ENCODE measurements around the gene COL23A1.

Gene COL23A1

GRCh38 chr5:178460174-178460573, 130.0 kb downstream of the COL23A1 start:
- H3K9me3 ChIP-seq (ENCODE audit: low read depth, low read length) = no peaks in the 10 kb centered on the region
- no peak overlapping the region for H3K4me3 ChIP-seq
- no peaks in the 10 kb centered on the region for H3K36me3 ChIP-seq (ENCODE audit: insufficient read depth, low read length)
- DNase-seq (ENCODE audit: low read depth, low spot score) = no peak
- H3K27ac ChIP-seq = no peak overlapping the region
- no peak overlapping the region for H3K9ac ChIP-seq (ENCODE audit: insufficient read length)
- TF ChIP-seq FOXP2 (optimal IDR thresholded peaks at IDR 0.05; ENCODE audit: control extremely low read depth, extremely low read length, insufficient read depth) (no peak), EZH2 (IDR thresholded peaks at IDR 0.05) (no peak), POLR2AphosphoS5 (IDR thresholded peaks at IDR 0.05; ENCODE audit: borderline replicate concordance, low read depth, low read length) (no peak)

- no peak overlapping the region for H3K27ac ChIP-seq
- no peaks in the 10 kb centered on the region for H3K36me3 ChIP-seq (ENCODE audit: insufficient read depth, low read length)
- no peak overlapping the region for H3K9ac ChIP-seq (ENCODE audit: insufficient read length)
- H3K4me3 ChIP-seq = no peak overlapping the region
- DNase-seq (ENCODE audit: low read depth, low spot score) = no peak
- H3K9me3 ChIP-seq (ENCODE audit: low read depth, low read length) = no peaks in the 10 kb centered on the region
- TF ChIP-seq POLR2AphosphoS5 (IDR thresholded peaks at IDR 0.05; ENCODE audit: borderline replicate concordance, low read depth, low read length) (no peak), FOXP2 (optimal IDR thresholded peaks at IDR 0.05; ENCODE audit: control extremely low read depth, extremely low read length, insufficient read depth) (no peak), EZH2 (IDR thresholded peaks at IDR 0.05) (no peak)
Measured at GRCh38 chr5:178458140-178458539, 132.1 kb downstream of the COL23A1 start.

GRCh38 chr5:178457471-178457870, 132.7 kb downstream of the COL23A1 start:
- H3K9me3 ChIP-seq (ENCODE audit: low read depth, low read length) = no peaks in the 10 kb centered on the region
- H3K27ac ChIP-seq = no peak overlapping the region
- no peak for DNase-seq (ENCODE audit: low read depth, low spot score)
- no peak overlapping the region for H3K9ac ChIP-seq (ENCODE audit: insufficient read length)
- no peaks in the 10 kb centered on the region for H3K36me3 ChIP-seq (ENCODE audit: insufficient read depth, low read length)
- H3K4me3 ChIP-seq = no peak overlapping the region
- TF ChIP-seq EZH2 (IDR thresholded peaks at IDR 0.05) (no peak), FOXP2 (optimal IDR thresholded peaks at IDR 0.05; ENCODE audit: control extremely low read depth, extremely low read length, insufficient read depth) (no peak), POLR2AphosphoS5 (IDR thresholded peaks at IDR 0.05; ENCODE audit: borderline replicate concordance, low read depth, low read length) (no peak)

GRCh38 chr5:178455480-178455835, 134.7 kb downstream of the COL23A1 start:
- Histone ChIP-seq H3K36me3 (ENCODE audit: insufficient read depth, low read length) (no peaks in the 10 kb centered on the region), H3K4me3 (no peak overlapping the region), H3K9me3 (ENCODE audit: low read depth, low read length) (no peaks in the 10 kb centered on the region), H3K27ac (no peak overlapping the region), H3K9ac (ENCODE audit: insufficient read length) (no peak overlapping the region)
- DNase-seq (ENCODE audit: low read depth, low spot score) = no peak
- TF ChIP-seq POLR2AphosphoS5 (IDR thresholded peaks at IDR 0.05; ENCODE audit: borderline replicate concordance, low read depth, low read length) (no peak), EZH2 (IDR thresholded peaks at IDR 0.05) (no peak), FOXP2 (optimal IDR thresholded peaks at IDR 0.05; ENCODE audit: control extremely low read depth, extremely low read length, insufficient read depth) (no peak)

GRCh38 chr5:178454821-178455479, 135.2 kb downstream of the COL23A1 start:
- H3K4me3 ChIP-seq = no peak overlapping the region
- H3K27ac ChIP-seq = no peak overlapping the region
- no peak for DNase-seq (ENCODE audit: low read depth, low spot score)
- TF ChIP-seq FOXP2 (optimal IDR thresholded peaks at IDR 0.05; ENCODE audit: control extremely low read depth, extremely low read length, insufficient read depth) (no peak), POLR2AphosphoS5 (IDR thresholded peaks at IDR 0.05; ENCODE audit: borderline replicate concordance, low read depth, low read length) (no peak), EZH2 (IDR thresholded peaks at IDR 0.05) (no peak)
- no peaks in the 10 kb centered on the region for H3K36me3 ChIP-seq (ENCODE audit: insufficient read depth, low read length)
- H3K9me3 ChIP-seq (ENCODE audit: low read depth, low read length) = no peaks in the 10 kb centered on the region
- no peak overlapping the region for H3K9ac ChIP-seq (ENCODE audit: insufficient read length)

GRCh38 chr5:178454303-178454702, 135.9 kb downstream of the COL23A1 start:
- DNase-seq (ENCODE audit: low read depth, low spot score) = no peak
- no peak overlapping the region for H3K27ac ChIP-seq
- H3K9ac ChIP-seq (ENCODE audit: insufficient read length) = no peak overlapping the region
- no peak for TF ChIP-seq EZH2 (IDR thresholded peaks at IDR 0.05)
- no peak for TF ChIP-seq POLR2AphosphoS5 (IDR thresholded peaks at IDR 0.05; ENCODE audit: borderline replicate concordance, low read depth, low read length)
- no peak for TF ChIP-seq FOXP2 (optimal IDR thresholded peaks at IDR 0.05; ENCODE audit: control extremely low read depth, extremely low read length, insufficient read depth)
- H3K36me3 ChIP-seq (ENCODE audit: insufficient read depth, low read length) = no peaks in the 10 kb centered on the region
- no peaks in the 10 kb centered on the region for H3K9me3 ChIP-seq (ENCODE audit: low read depth, low read length)
- H3K4me3 ChIP-seq = no peak overlapping the region

GRCh38 chr5:178453224-178453623, 137.0 kb downstream of the COL23A1 start:
- no peak overlapping the region for H3K27ac ChIP-seq
- H3K4me3 ChIP-seq = no peak overlapping the region
- TF ChIP-seq POLR2AphosphoS5 (IDR thresholded peaks at IDR 0.05; ENCODE audit: borderline replicate concordance, low read depth, low read length) (no peak), EZH2 (IDR thresholded peaks at IDR 0.05) (no peak), FOXP2 (optimal IDR thresholded peaks at IDR 0.05; ENCODE audit: control extremely low read depth, extremely low read length, insufficient read depth) (no peak)
- no peak overlapping the region for H3K9ac ChIP-seq (ENCODE audit: insufficient read length)
- H3K9me3 ChIP-seq (ENCODE audit: low read depth, low read length) = no peaks in the 10 kb centered on the region
- no peak for DNase-seq (ENCODE audit: low read depth, low spot score)
- no peaks in the 10 kb centered on the region for H3K36me3 ChIP-seq (ENCODE audit: insufficient read depth, low read length)

- H3K9ac ChIP-seq (ENCODE audit: insufficient read length) = no peak overlapping the region
- H3K27ac ChIP-seq = no peak overlapping the region
- DNase-seq (ENCODE audit: low read depth, low spot score) = no peak
- TF ChIP-seq EZH2 (IDR thresholded peaks at IDR 0.05) = no peak
- TF ChIP-seq FOXP2 (optimal IDR thresholded peaks at IDR 0.05; ENCODE audit: control extremely low read depth, extremely low read length, insufficient read depth) = no peak
- TF ChIP-seq POLR2AphosphoS5 (IDR thresholded peaks at IDR 0.05; ENCODE audit: borderline replicate concordance, low read depth, low read length) = no peak
- H3K4me3 ChIP-seq = no peak overlapping the region
- H3K36me3 ChIP-seq (ENCODE audit: insufficient read depth, low read length) = no peaks in the 10 kb centered on the region
- H3K9me3 ChIP-seq (ENCODE audit: low read depth, low read length) = no peaks in the 10 kb centered on the region
Measured at GRCh38 chr5:178450121-178451028, 139.8 kb downstream of the COL23A1 start.

Data from SK-N-MC (cell line).